ENCODE measurements around the gene ARPC2.
"Not testable (repeated sequence)": the region's sequence is repeated elsewhere in the genome, so short reads cannot be mapped to it uniquely, and the experiment has no call there.

The ARPC2 gene

DNA sequence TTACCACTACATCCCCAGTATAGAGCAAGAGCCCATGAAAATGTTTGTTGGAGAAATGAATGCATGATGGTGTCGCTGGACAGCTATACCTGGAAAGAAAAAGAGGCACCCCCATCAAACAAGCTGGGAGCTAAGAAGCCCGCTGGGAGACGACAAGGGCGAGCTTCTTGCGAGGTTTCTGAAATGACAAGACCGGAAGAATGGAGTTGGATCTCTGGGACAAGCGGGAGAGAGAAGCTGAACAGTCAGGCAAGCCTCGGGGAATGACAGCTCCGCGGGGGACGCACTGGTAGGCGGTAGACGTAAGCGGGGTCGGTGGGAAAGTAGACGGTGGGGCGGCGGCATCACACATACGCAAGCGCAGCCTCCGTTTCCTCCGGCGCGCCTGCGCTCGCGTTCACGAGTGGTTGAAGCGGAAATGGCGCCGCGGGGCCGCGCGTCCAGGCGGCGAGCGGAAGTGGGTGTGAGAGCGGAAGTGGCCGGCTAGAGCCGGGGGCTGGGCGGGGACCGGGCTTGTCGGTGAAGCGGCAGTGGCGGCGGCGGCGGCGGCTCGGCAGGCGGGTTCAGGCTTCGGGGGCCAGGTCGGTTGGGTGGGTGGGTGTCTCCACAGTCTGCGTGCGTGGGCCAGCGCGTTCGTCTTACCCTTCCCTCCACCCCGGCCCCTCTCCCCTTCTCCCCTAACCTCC, at the start of gene ARPC2:
TSS of gene ARPC2 (plus strand) at position 516 of the 686 bp plus-strand sequence. CDS start 282 bp downstream, outside the sequence.
- DNase-seq (ENCODE audit: low read depth, low spot score): peak; percentile 90

DNA sequence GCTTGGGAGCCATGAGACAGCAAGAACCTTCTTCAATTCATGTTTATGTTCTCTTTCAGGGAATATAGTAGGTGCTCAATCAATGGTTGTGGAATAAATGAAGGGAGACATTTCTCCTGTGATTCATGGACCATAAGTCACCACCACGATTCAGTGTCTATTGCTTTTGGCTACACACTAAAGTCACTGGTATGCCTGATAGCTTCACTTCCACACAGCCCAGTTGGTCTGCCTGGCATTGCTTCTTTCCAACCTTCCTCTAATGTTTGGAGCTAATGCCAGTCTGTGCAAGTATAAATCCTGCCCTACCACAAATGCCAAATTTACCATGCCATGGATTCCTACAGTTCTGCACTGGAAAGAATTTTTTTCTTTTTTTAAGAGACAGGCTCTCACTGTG, 49.0 kb upstream of the ARPC2 start:
- no peak for DNase-seq (ENCODE audit: low read depth, low spot score)

- DNase-seq (ENCODE audit: low read depth, low spot score): peak; percentile 45
These were observed 48.1 kb upstream of the ARPC2 start for GRCh38 chr2:218168635-218169462.

DNA sequence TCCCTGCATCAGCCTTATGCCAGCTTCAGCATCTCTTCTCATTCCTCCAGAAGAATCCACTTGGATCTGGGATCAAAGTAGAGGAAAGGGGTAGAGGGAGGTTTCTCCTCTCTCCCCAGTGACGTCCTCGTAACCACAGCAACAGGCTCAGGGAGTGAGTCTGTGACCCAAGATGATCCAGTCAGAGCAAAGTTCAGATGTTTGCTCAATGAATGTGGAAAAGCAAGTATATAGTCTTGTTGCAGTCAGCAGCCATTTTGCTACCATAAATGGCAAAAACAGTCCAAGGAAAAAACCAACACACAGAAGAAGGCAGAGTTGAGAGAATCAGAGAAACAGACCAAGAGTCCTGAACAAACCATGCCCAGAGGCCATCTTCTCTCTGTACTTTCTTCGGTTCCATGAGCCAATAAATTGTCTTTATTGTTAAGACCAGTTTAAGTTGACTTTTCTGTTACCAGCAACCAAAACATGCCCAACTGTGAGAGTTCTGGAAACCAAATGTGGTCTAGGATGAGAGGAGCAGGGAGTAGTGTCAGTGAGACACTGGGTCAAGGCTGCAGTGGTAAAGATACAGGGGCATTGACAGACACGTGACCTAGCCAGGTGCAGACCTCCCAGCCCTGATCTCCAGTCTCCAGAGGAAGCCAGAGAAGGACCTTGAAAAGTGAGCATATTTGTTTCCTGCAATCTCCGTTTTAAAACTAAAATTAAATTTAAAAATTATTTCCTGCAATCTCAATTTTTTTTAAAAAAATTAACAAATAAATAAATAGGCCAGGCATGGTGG, 47.0 kb upstream of the ARPC2 start:
- no peak for DNase-seq (ENCODE audit: low read depth, low spot score)

DNA sequence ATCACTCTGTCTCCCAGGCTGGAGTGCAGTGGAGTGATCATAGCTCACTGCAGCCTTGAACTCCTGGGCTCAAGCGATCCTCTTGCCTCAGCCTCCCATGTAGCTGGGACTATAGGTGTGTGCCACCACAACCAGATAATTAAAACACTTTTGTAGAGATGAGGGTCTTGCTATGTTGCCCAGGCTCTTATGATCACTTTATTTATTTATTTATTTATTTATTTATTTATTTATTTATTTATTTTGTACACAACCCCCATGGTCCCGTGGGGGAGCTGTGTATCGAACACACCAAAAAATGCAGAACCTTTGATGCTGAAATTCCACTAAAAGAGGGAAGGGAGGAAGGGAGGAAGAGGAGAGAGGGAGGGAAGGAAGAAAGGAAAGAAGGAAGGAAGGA, 45.2 kb upstream of the ARPC2 start:
- DNase-seq (ENCODE audit: low read depth, low spot score): not testable (repeated sequence)

GRCh38 chr2:218172845-218173244, 44.1 kb upstream of the ARPC2 start:
- DNase-seq (ENCODE audit: low read depth, low spot score): no peak

DNA sequence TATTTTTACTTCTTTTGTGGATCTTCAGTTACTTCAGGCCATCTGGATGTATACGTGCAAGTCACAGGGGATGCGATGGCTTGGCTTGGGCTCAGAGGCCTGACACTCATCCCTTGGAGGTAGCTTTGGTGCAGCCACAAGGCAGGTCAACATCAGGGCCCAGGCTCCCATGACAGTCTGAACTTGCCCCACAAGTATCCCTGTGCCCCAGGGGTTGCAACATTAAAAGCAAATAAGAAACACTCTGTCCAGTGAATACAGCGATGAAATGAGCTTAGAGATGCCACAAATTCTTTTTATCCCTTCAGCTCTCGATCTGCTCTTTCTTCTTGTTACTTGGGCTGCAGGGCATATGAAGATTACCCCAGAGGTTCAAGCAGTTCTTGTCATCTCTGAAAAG, 37.2 kb upstream of the ARPC2 start:
- no peak for DNase-seq (ENCODE audit: low read depth, low spot score)

DNA sequence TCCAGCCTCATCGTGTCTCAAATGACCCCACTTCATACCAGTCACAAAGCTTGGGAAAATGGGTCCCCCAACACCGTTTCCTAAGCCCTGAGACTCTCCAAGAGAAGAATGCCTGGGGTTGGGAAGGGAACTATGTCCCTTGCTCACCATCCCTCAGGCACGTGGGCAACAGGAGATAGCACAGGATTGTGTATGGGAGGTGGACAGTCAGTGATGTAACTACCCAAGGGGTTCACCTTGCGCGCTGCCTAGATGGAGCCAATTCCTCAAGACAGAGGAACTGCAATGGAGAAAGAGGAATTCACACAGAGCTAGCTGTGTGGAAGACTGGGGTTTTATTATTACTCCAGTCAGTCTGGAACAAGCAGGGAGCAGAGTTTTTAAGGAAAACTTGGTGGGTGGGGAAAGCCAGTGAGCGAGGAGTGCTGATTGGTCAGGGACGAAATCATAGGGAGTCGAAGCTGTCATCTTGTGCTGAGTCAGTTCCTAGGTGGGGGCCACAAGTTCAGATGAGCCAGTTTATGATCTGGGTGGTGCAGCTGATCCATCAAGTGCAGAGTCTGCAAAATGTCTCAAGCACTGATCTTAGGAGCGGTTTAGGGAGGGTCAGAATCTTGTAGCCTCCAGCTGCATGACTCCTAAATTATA, 36.4 kb upstream of the ARPC2 start:
- DNase-seq (ENCODE audit: low read depth, low spot score): no peak

- DNase-seq (ENCODE audit: low read depth, low spot score): no peak
These were observed 32.7 kb upstream of the ARPC2 start for GRCh38 chr2:218184331-218184730.

DNA sequence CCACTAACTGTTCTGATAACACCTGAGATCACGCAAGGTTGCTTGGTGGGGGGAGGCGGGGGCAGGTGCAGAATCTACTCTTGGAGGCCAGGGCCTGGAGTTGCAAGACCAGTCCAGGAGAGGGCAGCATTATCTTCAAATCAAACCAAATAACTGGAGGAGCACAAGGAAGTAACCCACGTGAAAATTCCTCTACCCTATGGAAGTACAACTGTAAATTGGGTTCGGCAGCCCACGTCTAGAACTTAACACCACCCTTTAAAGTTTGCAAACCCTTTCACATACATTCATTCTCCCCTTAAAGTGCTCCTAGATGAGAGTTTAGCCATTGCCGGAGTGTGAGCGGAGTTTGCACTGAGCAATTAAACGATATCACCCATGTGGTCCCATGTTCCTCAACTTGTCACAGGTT, 30.6 kb upstream of the ARPC2 start:
- peak; percentile 37 for DNase-seq (ENCODE audit: low read depth, low spot score)

DNA sequence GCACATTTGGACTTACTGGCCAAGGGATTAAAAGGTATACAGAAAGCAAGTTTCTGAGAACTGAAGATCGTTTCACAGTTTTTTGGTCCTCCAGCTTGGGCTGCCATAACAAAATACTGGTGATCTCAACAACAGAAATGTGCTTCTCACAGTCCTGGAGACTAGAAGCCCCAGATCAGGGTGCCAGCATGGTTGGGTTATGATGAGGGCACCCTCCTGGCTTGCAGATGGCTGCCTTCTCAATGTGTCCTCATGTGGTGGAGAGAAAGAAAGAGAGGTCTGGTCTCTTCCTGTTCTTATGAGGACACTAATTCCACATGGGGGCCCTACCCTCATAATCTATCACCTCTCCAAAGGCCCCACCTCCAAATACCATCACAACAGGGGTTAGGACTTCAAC, 30.1 kb upstream of the ARPC2 start:
- no peak for DNase-seq (ENCODE audit: low read depth, low spot score)

DNA sequence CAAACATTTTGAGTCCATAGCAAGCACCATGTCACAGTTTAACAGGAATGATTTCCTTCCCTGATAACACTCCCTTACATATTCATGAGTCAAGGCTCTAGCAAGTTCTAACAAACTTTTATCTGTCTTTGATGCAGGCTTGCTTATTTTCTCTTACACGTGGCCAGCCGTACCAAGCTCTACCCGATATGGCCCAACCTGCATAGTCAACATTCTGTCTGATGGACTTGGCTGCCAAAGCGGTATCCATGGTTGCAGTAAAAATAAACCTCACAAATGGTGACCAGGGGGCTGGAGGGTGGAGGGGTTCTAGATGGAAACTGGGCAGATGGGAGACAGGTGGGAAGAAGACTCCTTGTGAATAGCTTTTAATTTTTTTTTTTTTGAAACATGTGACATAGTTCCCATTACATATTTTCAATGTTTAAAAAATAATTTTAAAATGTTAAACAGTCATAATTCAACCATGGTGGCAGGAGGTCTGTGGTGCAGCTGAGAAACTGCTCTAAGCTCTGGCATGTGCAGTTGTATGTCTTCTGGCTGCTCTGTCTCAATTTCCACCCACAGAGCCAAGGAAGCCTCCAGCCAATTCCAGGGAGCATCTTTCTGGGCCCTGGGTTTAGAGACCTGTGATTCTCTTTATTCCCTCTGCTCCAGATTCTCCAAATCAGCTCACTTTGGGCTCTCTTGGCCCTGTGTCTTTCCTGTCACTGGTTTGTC, 29.5 kb upstream of the ARPC2 start:
- DNase-seq (ENCODE audit: low read depth, low spot score): no peak

DNA sequence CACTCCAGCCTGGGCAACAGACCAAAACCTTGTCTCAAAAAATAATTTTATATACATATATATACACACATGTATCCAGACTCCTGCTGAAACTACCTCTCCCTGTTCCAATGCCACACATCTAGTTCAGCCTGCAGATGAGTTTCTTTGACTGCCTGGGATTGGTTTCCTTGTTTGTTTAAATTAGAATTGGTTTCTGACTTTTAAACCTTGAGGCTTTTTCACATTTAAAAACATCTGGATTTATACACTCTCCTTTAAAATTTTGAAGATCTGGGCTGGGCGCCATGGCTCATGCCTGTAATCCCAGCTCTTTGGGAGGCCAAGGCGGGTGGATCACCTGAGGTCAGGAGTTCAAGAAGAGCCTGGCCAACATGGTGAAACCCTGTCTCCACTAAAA, 28.5 kb upstream of the ARPC2 start:
- DNase-seq (ENCODE audit: low read depth, low spot score): no peak

DNA sequence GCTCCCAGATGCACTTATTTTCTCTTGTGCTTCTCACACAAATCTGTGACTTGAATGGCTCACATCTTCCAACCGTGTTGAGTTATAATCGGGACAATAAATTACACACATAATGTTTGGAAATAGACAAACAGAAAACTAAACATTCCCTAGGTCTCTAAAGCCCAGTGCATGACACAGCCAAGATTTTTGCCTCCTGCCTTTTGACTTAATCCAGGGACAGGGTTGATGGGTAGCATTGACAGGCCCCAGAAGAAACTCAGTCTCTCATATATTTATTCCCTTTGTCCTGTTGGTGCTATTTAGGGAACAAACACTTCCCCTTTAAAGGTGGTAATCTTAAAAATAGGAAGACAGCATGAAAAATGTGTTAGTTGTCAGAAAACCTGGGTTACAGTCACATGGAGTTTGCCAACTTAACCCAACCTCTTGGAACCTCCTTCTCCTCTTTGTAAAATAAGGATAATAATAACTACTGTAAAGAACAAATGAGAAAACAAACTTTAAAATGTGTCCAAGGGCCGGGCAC, 24.0 kb upstream of the ARPC2 start:
- no peak for DNase-seq (ENCODE audit: low read depth, low spot score)

DNA sequence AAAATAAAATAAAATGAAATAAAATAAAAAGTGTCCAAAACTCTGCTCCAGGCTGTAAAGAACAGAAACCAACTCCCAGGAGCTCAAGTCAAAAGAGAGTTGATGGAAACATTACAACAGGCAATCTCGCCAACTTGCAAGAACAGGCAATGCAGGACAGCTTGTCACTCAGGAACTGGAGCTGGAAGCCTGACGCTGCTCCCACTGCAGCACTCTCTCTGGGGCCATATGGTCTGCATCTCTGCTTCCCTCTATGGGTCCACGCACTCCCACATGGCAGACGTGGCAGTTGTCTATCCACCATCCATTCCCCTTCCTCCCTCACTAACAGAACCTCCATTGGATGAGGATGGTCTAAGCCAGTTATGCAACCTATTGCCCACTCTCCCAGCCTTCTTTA, 23.3 kb upstream of the ARPC2 start:
- DNase-seq (ENCODE audit: low read depth, low spot score): no peak

GRCh38 chr2:218194880-218195279, 22.1 kb upstream of the ARPC2 start:
- no peak for DNase-seq (ENCODE audit: low read depth, low spot score)

DNA sequence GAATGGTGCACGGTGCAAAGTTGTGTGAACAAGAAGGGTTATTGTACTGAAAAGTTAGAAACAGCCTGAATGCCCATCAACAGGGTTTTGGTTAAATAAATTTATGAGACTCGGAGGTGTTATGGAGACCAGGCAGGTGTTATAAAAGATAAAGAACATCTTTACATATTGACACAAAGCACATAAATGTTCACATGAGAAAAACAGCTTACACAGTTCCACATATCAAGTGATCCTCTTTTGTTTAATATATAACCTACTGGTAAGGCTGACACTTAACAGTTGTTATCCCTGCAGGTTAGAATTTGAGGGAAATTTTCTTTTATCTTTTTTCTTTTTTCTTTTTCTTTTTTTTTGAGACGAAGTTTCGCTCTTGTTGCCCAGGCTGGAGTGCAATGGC, 20.0 kb upstream of the ARPC2 start:
- no peak for DNase-seq (ENCODE audit: low read depth, low spot score)

DNA sequence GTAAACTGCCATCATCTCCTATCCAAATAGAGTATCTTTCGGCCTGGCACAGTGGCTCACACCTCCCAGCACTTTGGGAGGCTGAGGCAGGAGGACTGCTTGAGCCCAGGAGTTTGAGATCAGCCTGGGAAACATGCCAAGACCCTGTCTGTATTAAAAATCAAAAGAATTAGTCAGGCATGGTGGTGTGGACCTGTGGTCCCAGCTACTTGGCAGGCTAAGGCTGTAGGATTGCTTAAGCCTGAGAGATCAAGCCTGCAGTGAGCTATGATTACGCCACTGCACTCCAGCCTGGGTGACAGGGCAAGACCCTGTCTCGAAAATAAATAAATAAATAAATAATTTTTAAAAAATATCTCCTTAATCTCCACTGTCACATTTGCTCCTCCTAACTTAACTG, 14.7 kb upstream of the ARPC2 start:
- no peak for DNase-seq (ENCODE audit: low read depth, low spot score)

GRCh38 chr2:218209078-218209477, 7.9 kb upstream of the ARPC2 start:
- DNase-seq (ENCODE audit: low read depth, low spot score): no peak

- DNase-seq (ENCODE audit: low read depth, low spot score): no peak
These were observed 2.9 kb upstream of the ARPC2 start for GRCh38 chr2:218214116-218214515.

DNA sequence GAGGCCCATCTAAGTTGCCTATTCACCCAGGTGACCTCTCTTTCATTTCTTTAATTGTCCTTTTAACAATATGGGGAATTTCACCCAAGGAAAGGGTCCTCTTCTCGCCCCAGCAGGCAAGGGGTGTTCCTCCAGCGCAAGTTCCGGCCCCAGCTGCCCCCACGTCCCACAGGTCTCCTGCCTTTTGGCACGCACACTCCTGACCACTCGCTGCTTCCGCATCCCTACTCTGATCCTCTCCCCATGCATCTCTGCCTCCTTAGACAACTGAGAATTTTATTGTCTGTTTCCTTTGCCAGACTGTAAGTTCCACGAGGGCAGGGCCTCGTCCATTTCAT, 684 bp upstream of the ARPC2 start:
- DNase-seq (ENCODE audit: low read depth, low spot score): no peak

Measured in activated CD4-positive, CD25-positive, alpha-beta regulatory T cell treated with anti-CD3 and anti-CD28 coated beads, Interleukin-2, amount 50 U/mL, for 16 hours (primary cell).